Activated T-helper 1 cell treated with anti-CD3 and anti-CD28 coated beads, Interleukin-2, amount 50 U/mL, for 16 hours (primary cell): ENCODE results near the gene CLDN6.
"Not testable (repeated sequence)": the region's sequence is repeated elsewhere in the genome, so short reads cannot be mapped to it uniquely, and the experiment has no call there.

Experiments
- DNase-seq, 2 donors: peaks; one replicate each; pipeline ENCODE4 v3.0.0-alpha.2; 2020; ENCODE audit warnings: low read depth in 1 of 2, low spot score in 1 of 2

CLDN6 gene

GRCh38 chr16:3052571-3053329 is 34.8 kb upstream of the CLDN6 start:
- not testable (repeated sequence) for DNase-seq

- no peak for DNase-seq
Observed at GRCh38 chr16:3051494-3051893, 33.5 kb upstream of the CLDN6 start.

GRCh38 chr16:3051009-3051408 is 33.0 kb upstream of the CLDN6 start:
- DNase-seq, result no peak

GRCh38 chr16:3050487-3050886 is 32.5 kb upstream of the CLDN6 start:
- no peak for DNase-seq

- no peak for DNase-seq
Observed at GRCh38 chr16:3049921-3050481, 32.0 kb upstream of the CLDN6 start.

GRCh38 chr16:3047387-3047720 is 29.4 kb upstream of the CLDN6 start:
- no peak for DNase-seq

- DNase-seq, result no peak
Observed at GRCh38 chr16:3046641-3047386, 28.8 kb upstream of the CLDN6 start.

- DNase-seq, result no peak
Observed at GRCh38 chr16:3045758-3046640, 28.0 kb upstream of the CLDN6 start, which contains the start of gene MMP25. Gene MMP25, plus strand, starts transcription at chr16:3046561. Its CDS starts 357 bp downstream, at chr16:3046918.

- no peak for DNase-seq
Observed at GRCh38 chr16:3044708-3045107, 26.7 kb upstream of the CLDN6 start.

GRCh38 chr16:3042376-3042775 is 24.4 kb upstream of the CLDN6 start:
- no peak for DNase-seq

- DNase-seq, result no peak
Observed at GRCh38 chr16:3038896-3039295, 20.9 kb upstream of the CLDN6 start.

- no peak for DNase-seq
Observed at GRCh38 chr16:3038256-3038655, 20.3 kb upstream of the CLDN6 start.

- DNase-seq, result no peak
Observed at GRCh38 chr16:3036726-3037315, 18.8 kb upstream of the CLDN6 start, which contains the start of gene BICDL2. Gene BICDL2, minus strand, starts transcription at chr16:3036944. Its CDS starts 1,448 bp downstream, at chr16:3035496.

GRCh38 chr16:3035972-3036725 is 18.2 kb upstream of the CLDN6 start:
- no peak for DNase-seq

GRCh38 chr16:3035289-3035971 is 17.4 kb upstream of the CLDN6 start:
- DNase-seq, result no peak

- DNase-seq, result no peak
Observed at GRCh38 chr16:3032624-3033023, 14.6 kb upstream of the CLDN6 start.

- DNase-seq, result no peak
Observed at GRCh38 chr16:3030222-3031212, 12.5 kb upstream of the CLDN6 start.

GRCh38 chr16:3029491-3030221 is 11.7 kb upstream of the CLDN6 start:
- DNase-seq, result no peak
